ENCODE results near the gene HSBP1L1.

HSBP1L1 gene

GRCh38 chr18:79964330-79965118 is at the start of gene HSBP1L1:
HSBP1L1 (plus strand) TSS chr18:79964643; CDS start chr18:79964736, 93 bp downstream.
- Mint-ChIP-seq H3K4me3 (peak within 1 kb of the TSS; percentile 72 to 84), H3K27ac (peak within 1 kb of the TSS; percentile 84), H3K4me1 (peaks cover 27 to 38% of the 10 kb centered on the region in 2 donors)

GRCh38 chr18:79915161-79916127 is 49.0 kb upstream of the HSBP1L1 start:
- Mint-ChIP-seq H3K4me1 (peaks cover 30 to 38% of the 10 kb centered on the region in 2 donors), H3K9me3 (peaks cover 0 to 2% of the 10 kb centered on the region in 2 donors), H3K27me3 (no peaks in the 10 kb centered on the region), H3K4me3 (no peak overlapping the region), H3K27ac (peak overlapping the region; percentile 90), H3K36me3 (peaks cover 58 to 72% of the 10 kb centered on the region in 2 donors)
- ATAC-seq (replicated peaks) (peak in 1 of 2 donors; percentile 39), DNase-seq (no peak)

More at GRCh38 chr18:79964330-79965118, at the start of gene HSBP1L1:
- ATAC-seq (replicated peaks) (peak; percentile 73 to 83), DNase-seq (peak; percentile 40)
- peaks cover 4 to 7% of the 10 kb centered on the region in 2 donors for H3K27me3 Mint-ChIP-seq
- H3K9me3 Mint-ChIP-seq, result no peaks in the 10 kb centered on the region
- peaks cover 3 to 20% of the 10 kb centered on the region in 2 donors for H3K36me3 Mint-ChIP-seq

- H3K27ac Mint-ChIP-seq, result no peak overlapping the region
- peaks cover 0 to 2% of the 10 kb centered on the region in 2 donors for H3K9me3 Mint-ChIP-seq
- peaks cover 54 to 66% of the 10 kb centered on the region in 2 donors for H3K36me3 Mint-ChIP-seq
- peaks cover 26 to 38% of the 10 kb centered on the region in 2 donors for H3K4me1 Mint-ChIP-seq
- no peaks in the 10 kb centered on the region for H3K27me3 Mint-ChIP-seq
- H3K4me3 Mint-ChIP-seq, result no peak overlapping the region
- ATAC-seq (replicated peaks), result no peak
- DNase-seq, result no peak
Observed at GRCh38 chr18:79916128-79916494, 48.3 kb upstream of the HSBP1L1 start.

GRCh38 chr18:79916546-79917168 is 47.8 kb upstream of the HSBP1L1 start:
- Mint-ChIP-seq H3K36me3 (peaks cover 54 to 67% of the 10 kb centered on the region in 2 donors), H3K4me1 (peaks cover 26 to 38% of the 10 kb centered on the region in 2 donors), H3K27ac (no peak overlapping the region), H3K9me3 (peaks cover 0 to 2% of the 10 kb centered on the region in 2 donors), H3K4me3 (no peak overlapping the region), H3K27me3 (no peaks in the 10 kb centered on the region)
- DNase-seq (no peak), ATAC-seq (replicated peaks) (no peak)

- H3K4me1 Mint-ChIP-seq, result peaks cover 26 to 38% of the 10 kb centered on the region in 2 donors
- peaks cover 0 to 2% of the 10 kb centered on the region in 2 donors for H3K9me3 Mint-ChIP-seq
- no peak overlapping the region for H3K4me3 Mint-ChIP-seq
- peaks cover 58 to 66% of the 10 kb centered on the region in 2 donors for H3K36me3 Mint-ChIP-seq
- ATAC-seq (replicated peaks) (no peak), DNase-seq (no peak)
- no peaks in the 10 kb centered on the region for H3K27me3 Mint-ChIP-seq
- no peak overlapping the region for H3K27ac Mint-ChIP-seq
Observed at GRCh38 chr18:79917169-79917852, 47.1 kb upstream of the HSBP1L1 start.

- ATAC-seq (replicated peaks), result no peak
- no peaks in the 10 kb centered on the region for H3K27me3 Mint-ChIP-seq
- no peak overlapping the region for H3K4me3 Mint-ChIP-seq
- H3K27ac Mint-ChIP-seq, result no peak overlapping the region
- peaks cover 60 to 66% of the 10 kb centered on the region in 2 donors for H3K36me3 Mint-ChIP-seq
- DNase-seq, result no peak
- peaks cover 0 to 2% of the 10 kb centered on the region in 2 donors for H3K9me3 Mint-ChIP-seq
- peaks cover 20 to 32% of the 10 kb centered on the region in 2 donors for H3K4me1 Mint-ChIP-seq
Observed at GRCh38 chr18:79917853-79918614, 46.4 kb upstream of the HSBP1L1 start.

- no peaks in the 10 kb centered on the region for H3K27me3 Mint-ChIP-seq
- peaks cover 59 to 66% of the 10 kb centered on the region in 2 donors for H3K36me3 Mint-ChIP-seq
- ATAC-seq (replicated peaks), result no peak
- no peak for DNase-seq
- no peak overlapping the region for H3K4me3 Mint-ChIP-seq
- H3K9me3 Mint-ChIP-seq, result peaks cover 0 to 2% of the 10 kb centered on the region in 2 donors
- no peak overlapping the region for H3K27ac Mint-ChIP-seq
- H3K4me1 Mint-ChIP-seq, result peaks cover 16 to 26% of the 10 kb centered on the region in 2 donors
Observed at GRCh38 chr18:79918615-79919011, 45.8 kb upstream of the HSBP1L1 start.

- Mint-ChIP-seq H3K36me3 (peaks cover 59 to 66% of the 10 kb centered on the region in 2 donors), H3K9me3 (peaks cover 0 to 6% of the 10 kb centered on the region in 2 donors), H3K27me3 (no peaks in the 10 kb centered on the region), H3K4me1 (peaks cover 14 to 23% of the 10 kb centered on the region in 2 donors), H3K27ac (peak overlapping the region; percentile 84), H3K4me3 (no peak overlapping the region)
- no peak for ATAC-seq (replicated peaks)
- DNase-seq, result no peak
Observed at GRCh38 chr18:79919089-79919488, 45.4 kb upstream of the HSBP1L1 start.

- peaks cover 0 to 4% of the 10 kb centered on the region in 2 donors for H3K9me3 Mint-ChIP-seq
Observed at GRCh38 chr18:79921984-79922965, 42.2 kb upstream of the HSBP1L1 start.

GRCh38 chr18:79922971-79923411 is 41.5 kb upstream of the HSBP1L1 start:
- Mint-ChIP-seq H3K4me1 (peaks cover 2 to 5% of the 10 kb centered on the region in 2 donors), H3K36me3 (peaks cover 50 to 52% of the 10 kb centered on the region in 2 donors), H3K4me3 (no peak overlapping the region), H3K27ac (no peak overlapping the region), H3K27me3 (no peaks in the 10 kb centered on the region), H3K9me3 (peaks cover 0 to 4% of the 10 kb centered on the region in 2 donors)
- ATAC-seq (replicated peaks), result no peak
- DNase-seq, result no peak

More at GRCh38 chr18:79921984-79922965, 42.2 kb upstream of the HSBP1L1 start:
- ATAC-seq (replicated peaks) (no peak), DNase-seq (no peak)
- H3K27ac Mint-ChIP-seq, result no peak overlapping the region
- peaks cover 52 to 54% of the 10 kb centered on the region in 2 donors for H3K36me3 Mint-ChIP-seq
- H3K4me1 Mint-ChIP-seq, result peaks cover 2 to 5% of the 10 kb centered on the region in 2 donors
- no peak overlapping the region for H3K4me3 Mint-ChIP-seq
- no peaks in the 10 kb centered on the region for H3K27me3 Mint-ChIP-seq

- no peak for DNase-seq
- ATAC-seq (replicated peaks), result no peak
- H3K4me3 Mint-ChIP-seq, result no peak overlapping the region
- H3K27ac Mint-ChIP-seq, result peak overlapping the region; percentile 70
- H3K9me3 Mint-ChIP-seq, result peaks cover 3 to 9% of the 10 kb centered on the region in 2 donors
- no peaks in the 10 kb centered on the region for H3K27me3 Mint-ChIP-seq
- H3K4me1 Mint-ChIP-seq, result peaks cover 2 to 11% of the 10 kb centered on the region in 2 donors
- peaks cover 54 to 57% of the 10 kb centered on the region in 2 donors for H3K36me3 Mint-ChIP-seq
Observed at GRCh38 chr18:79923896-79924585, 40.4 kb upstream of the HSBP1L1 start.
